GM19240 (cell line): Measurements from ENCODE around the gene NEDD4.
"Not testable (repeated sequence)": the region's sequence is repeated elsewhere in the genome, so short reads cannot be mapped to it uniquely, and the experiment has no call there.

Source experiments
- DNase-seq: peaks from one replicate; pipeline ENCODE4 v3.0.0; 2011; ENCODE audit warnings: low spot score; ENCODE audit not compliant: insufficient read length

The NEDD4 gene

DNA sequence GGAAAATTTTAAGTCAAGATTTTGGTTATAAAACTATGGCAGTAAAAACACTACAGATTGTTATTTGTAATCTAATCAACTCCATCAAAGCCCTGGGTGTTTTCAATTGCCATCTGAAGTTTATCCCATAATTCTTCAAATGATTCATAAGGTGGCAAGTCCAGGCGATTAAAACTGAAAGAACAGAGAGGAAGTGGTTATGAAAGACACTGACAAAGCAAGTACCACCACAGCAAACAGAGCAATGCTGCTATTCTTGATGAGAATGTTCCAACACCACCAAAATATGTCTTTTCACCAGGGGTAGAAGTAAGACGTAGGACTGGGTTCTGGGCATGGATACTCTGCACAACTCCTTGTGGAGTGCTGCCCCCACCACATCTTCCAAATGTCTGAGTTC lies 163.6 kb downstream of the NEDD4 start:
- no peak for DNase-seq

GRCh38 chr15:55827955-55828354 lies 165.5 kb downstream of the NEDD4 start:
- no peak for DNase-seq

DNA sequence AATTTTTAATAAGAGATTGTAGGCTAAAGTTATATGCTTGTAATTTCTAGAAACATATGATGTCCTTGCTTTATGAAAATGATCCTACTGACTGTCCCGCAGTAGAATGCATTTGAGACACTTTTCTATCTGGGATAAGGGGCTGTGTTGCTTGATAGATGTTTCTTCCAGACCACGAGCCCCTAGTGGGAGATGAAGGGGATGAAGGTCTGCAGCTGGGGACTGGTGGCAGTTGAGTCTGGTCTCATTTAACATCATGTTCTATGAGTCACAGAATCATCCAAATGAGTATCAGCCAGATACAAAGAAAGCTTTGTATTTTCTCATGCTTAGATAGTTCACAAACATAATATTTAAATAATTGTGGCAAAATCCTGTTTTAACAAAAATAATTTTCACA lies 166.2 kb downstream of the NEDD4 start:
- no peak for DNase-seq

- DNase-seq = no peak
These were observed 168.4 kb downstream of the NEDD4 start for GRCh38 chr15:55824857-55825613.

GRCh38 chr15:55823699-55824340 lies 169.6 kb downstream of the NEDD4 start:
- DNase-seq = no peak

DNA sequence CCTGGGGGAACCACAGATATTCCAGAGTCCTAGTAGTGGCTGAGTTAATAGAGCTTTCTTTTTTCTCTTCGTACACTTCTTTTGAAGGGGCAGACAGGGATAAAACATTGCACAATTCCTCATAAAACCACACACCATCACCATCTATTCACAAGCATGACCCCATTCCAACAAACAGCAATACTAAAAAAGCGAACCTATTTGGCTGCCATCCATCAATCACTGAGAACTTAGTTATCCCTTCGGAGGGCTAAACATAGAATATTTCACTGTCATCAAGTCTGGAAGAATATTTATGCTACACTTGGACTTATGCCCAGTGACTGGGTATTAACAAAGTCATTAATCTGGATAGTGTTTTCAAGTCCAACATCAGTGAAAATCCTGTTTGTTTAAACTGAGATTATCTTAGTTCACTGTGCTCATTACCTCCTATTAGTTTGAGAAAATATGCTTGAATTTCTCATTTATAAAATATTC lies 170.2 kb downstream of the NEDD4 start:
- DNase-seq = no peak

DNA sequence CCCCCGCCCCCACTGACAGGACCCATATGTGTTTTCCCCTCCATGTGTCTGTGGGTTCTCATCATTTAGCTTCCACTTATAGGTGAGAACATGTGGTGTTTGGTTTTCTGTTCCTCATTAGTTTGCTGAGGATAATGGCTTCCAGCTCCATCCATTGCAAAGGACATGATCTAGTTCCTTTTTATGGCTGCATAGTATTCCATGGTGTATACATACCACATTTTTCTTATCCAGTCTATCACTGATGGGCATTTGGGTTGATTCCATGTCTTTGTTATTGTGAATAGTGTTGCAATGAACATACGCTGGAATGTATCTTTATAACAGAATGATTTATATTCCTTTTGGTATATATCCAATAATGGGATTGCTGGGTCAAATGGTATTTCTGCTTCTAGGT lies 171.7 kb downstream of the NEDD4 start:
- not testable (repeated sequence) for DNase-seq

GRCh38 chr15:55820043-55820442 lies 173.4 kb downstream of the NEDD4 start:
- DNase-seq = no peak

DNA sequence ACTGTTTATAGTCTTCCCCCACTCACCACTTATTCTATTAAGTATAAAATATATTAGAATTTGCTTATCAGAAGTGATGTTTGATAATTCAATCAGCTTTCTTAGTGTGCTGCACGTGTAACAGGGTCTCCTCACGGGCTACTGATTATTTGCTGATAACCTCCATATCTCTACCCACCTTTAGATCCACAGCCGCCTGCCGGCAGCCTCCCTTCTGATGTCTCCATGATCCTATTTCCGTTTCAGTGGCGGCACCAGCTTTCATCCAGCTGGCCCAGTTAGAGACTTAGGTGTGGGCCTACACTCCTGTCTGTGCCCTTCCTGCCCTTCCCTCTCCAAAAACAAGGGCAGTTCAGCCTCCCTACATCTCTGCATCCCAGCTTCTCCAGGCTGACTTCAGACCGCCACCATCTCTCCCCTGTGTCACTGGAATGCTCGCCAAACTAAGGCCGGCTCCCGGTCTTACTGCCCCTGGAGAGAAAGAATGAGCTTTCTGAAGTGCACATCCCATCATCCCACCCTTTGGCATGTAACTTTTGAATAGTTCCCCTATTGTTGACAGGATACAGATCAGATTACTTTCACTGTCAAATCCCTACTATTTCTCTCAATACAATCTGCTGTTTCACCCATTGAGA lies 173.9 kb downstream of the NEDD4 start:
- DNase-seq = no peak

GRCh38 chr15:55816017-55816416 lies 177.4 kb downstream of the NEDD4 start:
- DNase-seq = no peak

DNA sequence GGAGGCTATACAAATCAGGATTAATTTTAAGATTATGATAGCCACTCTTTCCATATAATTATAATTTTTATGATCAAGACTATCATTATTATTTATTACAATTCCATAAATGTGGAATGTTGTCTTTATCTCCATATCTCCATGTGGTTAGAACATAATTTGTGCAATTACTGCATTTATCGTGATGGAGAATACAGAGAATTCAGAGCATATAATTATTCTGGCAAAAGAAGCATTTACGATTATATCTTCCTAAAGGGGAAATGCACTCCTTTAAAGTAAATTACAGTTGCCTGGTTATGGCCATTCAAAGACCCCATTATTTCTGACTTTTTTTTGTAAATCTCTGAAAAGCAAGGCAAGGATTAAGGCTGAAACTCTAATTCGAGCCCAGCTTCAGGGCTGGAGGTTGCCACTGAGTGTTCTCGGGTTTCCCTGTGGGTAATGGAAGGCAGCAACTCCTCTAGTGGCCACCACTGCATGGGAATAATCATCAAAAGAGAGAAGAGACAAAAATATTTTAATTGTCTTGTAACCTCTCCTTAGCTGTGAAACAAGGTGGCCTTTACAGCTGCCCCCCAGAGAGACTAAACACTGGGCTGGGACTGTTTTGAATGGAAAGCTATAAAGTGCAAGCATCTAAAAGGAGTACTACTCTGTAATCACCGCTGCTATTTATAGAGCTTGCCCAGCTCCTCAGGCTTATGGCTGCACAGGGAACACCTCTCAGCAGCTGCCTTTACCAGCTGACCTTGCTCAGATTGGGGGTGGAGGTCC lies 190.6 kb downstream of the NEDD4 start:
- DNase-seq = no peak

- no peak for DNase-seq
These were observed 193.2 kb downstream of the NEDD4 start for GRCh38 chr15:55800216-55800615.

DNA sequence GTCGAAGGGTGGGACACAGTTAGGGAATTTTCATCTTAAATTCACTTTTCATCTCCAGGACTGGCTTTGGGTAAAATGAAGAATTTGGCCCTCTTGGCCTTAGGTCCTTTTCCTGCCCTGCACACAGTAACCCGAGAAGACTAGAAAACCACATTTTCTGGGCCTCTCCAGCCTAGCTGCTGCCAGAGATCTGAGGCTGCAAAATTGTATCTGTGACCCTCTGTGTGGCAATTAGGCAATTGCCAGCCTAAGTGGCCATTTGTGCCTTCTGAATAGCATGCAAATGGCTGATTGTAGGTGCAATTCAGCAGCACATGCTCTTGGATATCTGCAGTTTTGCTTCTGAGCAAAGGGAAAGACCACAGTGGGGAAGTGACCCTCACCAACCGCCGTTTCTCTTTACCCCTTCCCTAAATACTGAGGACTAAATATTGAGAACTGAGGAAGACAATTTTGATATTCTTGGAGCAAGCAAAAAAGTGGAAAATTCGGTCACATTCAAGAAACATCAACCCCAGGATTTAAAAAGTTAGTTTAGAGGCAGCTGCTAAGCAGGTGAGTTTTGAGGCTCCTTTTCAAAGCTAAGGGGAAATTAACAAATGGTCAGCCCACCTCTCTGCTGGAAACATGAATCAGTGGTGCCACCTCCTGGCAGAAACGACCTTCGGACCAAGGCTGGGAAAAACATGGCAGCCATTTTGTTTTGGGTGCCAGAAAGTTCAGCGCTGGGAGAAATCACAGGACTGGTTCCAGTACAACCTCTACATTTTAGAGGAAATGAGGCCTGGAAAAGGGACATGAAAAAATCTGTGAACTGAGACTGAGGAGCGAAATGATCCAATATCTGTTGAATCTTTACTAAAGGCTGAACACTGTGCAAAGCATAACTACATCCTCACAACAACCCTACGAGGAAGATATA lies 193.9 kb downstream of the NEDD4 start:
- DNase-seq = peak; percentile 25

DNA sequence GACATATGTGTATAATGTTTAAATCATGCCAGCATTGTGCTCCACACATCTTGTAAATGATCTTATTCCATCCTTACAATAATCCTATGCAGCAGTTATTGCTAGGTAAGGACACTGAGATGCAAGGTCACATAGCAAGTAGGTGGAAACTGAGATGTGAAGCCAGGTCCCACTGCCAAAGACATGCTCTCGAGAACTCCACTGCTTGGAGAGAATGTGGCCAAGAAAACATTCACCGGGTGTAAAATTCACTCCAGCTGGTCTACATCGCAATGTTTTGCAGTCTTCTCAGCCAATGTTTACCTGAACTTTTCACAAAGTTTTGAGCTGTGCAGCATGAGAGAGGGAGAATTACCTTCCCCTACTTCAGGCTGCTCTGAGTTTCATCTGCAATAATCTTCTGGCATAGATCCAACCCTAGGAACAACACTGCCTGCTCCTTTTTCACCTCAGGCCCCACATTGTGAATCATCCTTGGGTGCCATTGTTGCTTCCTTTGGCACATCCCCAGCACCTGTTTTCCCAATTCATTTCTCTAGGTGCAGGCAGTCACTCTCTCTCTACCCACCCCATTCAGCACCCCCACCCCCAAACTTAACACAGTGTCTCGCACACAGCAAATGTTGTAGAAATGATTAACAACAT lies 197.0 kb downstream of the NEDD4 start:
- no peak for DNase-seq

DNA sequence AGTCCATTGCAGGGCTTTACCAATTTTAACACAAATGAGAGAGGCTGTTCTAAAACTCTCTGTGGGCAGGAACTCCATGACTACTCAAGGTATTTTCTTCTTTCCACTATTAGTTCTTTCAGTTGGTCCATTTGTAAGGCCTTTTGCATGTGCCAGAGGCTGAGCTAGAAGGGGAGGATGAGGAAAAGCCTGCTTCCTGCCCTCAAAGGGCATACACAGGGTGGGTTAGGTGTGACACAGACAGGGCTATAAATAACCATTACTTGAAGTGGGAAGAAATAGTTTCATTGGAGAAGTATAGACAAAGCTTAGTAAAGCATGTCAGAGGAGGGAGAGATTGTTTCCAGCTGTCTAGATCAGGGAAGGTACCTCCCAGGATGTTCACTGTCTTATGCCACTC lies 198.4 kb downstream of the NEDD4 start:
- DNase-seq = no peak

GRCh38 chr15:55791551-55792400 lies 201.6 kb downstream of the NEDD4 start:
- no peak for DNase-seq

- DNase-seq = no peak
These were observed 204.2 kb downstream of the NEDD4 start for GRCh38 chr15:55789066-55789660.

- no peak for DNase-seq
These were observed 207.1 kb downstream of the NEDD4 start for GRCh38 chr15:55786341-55786740.

DNA sequence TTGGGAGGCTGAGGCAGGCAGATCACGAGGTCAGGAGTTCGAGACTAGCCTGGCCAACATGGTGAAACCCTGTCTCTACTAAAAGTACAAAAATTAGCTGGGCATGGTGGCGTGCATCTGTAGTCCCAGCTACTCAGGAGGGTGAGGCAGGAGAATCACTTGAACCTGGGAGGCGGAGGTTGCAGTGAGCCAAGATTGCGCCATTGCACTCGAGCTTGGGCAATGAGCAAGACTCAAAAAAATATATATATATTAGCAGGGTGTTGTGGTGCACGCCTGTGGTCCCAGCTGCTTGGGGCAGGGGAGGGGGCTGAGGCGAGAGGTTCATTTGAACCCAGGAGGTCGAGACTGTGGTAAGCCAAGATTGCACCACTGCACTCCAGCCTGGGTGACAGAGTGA lies 207.8 kb downstream of the NEDD4 start:
- DNase-seq = not testable (repeated sequence)
